HEK293 (cell line): ENCODE measurements around the gene SAYSD1.

Experiments
- CTCF ChIA-PET: fragments of 350-600 bp; formaldehyde crosslinking; extraction: SDS; loops from one replicate; lab custom pipeline; 2021; ENCODE audit warnings: antibody characterized with exemption; lab: Yijun Ruan, JAX
- POLR2A ChIA-PET: fragments of 300-600 bp; formaldehyde crosslinking; extraction: SDS; loops from one replicate; lab custom pipeline; 2020; ENCODE audit warnings: antibody characterized with exemption, inconsistent platforms; lab: Yijun Ruan, JAX
- H3K27ac ChIP-seq: fragments of 200-500 bp; sonication (Bioruptor generic); 2 replicates; pipeline ENCODE4 v1.5.1; 2014; ENCODE audit warnings: low read depth, low read length, control low read depth, inconsistent platforms; ENCODE audit errors: extremely low read depth
- H3K36me3 ChIP-seq, 2 experiments: fragments of 200-500 bp in 1 of 2; sonication (Bioruptor generic) in 1 of 2; 1 replicate in 1 of 2; 2 replicates in 1 of 2; pipeline ENCODE4 v1.5.1; 2014 to 2017; ENCODE audit warnings: inconsistent platforms in 2 of 2, low read length in 2 of 2; ENCODE audit not compliant: control insufficient read depth in 2 of 2, insufficient read depth in 1 of 2
- H3K4me1 ChIP-seq: fragments of 200-500 bp; sonication (Bioruptor generic); 2 replicates; pipeline ENCODE4 v1.5.1; 2014; ENCODE audit warnings: mild to moderate bottlenecking, low read length, inconsistent platforms; ENCODE audit not compliant: control insufficient read depth, insufficient read depth
- H3K4me3 ChIP-seq: 2 replicates; pipeline ENCODE4 v1.5.1; 2011; ENCODE audit warnings: low read depth, mild to moderate bottlenecking, control low read depth, low read length, moderate library complexity
- H3K9me3 ChIP-seq: fragments of 200-500 bp; sonication (Bioruptor generic); 2 replicates; pipeline ENCODE4 v1.5.1; 2014; ENCODE audit warnings: low read depth, low read length, inconsistent platforms; ENCODE audit not compliant: control insufficient read depth, insufficient read depth
- CTCF ChIP-seq: fragments of 450-650 bp; formaldehyde crosslinking; IDR thresholded peaks from 2 replicates; pipeline ENCODE4 v1.5.1; 2016; ENCODE audit warnings: missing biosample characterization, missing genetic modification characterization
- EGR2 ChIP-seq: fragments of 450-650 bp; formaldehyde crosslinking; IDR thresholded peaks from 2 replicates; pipeline ENCODE4 v1.5.1; 2016; ENCODE audit warnings: low read depth, missing biosample characterization, missing genetic modification characterization
- HIC1 ChIP-seq: fragments of 450-650 bp; formaldehyde crosslinking; IDR thresholded peaks from 2 replicates; pipeline ENCODE4 v1.5.1; 2016; ENCODE audit warnings: missing biosample characterization, missing genetic modification characterization
- HOXA7 ChIP-seq: sonication (generic); formaldehyde crosslinking; IDR thresholded peaks from 2 replicates; pipeline ENCODE4 v1.8.1; 2022; ENCODE audit warnings: missing genetic modification reagents, borderline replicate concordance
- HOXC10 ChIP-seq: sonication (generic); formaldehyde crosslinking; IDR thresholded peaks from 2 replicates; pipeline ENCODE4 v1.8.1; 2023; ENCODE audit warnings: mild to moderate bottlenecking, missing genetic modification reagents
- IKZF3 ChIP-seq: fragments of 450-650 bp; IDR thresholded peaks from 2 replicates; pipeline ENCODE4 v1.5.0; 2018; ENCODE audit warnings: missing biosample characterization, mild to moderate bottlenecking, missing genetic modification characterization, moderate library complexity
- KLF8 ChIP-seq: fragments of 450-650 bp; formaldehyde crosslinking; IDR thresholded peaks from 2 replicates; pipeline ENCODE4 v1.5.1; 2016; ENCODE audit warnings: missing biosample characterization, missing genetic modification characterization
- MYNN ChIP-seq: fragments of 450-650 bp; formaldehyde crosslinking; IDR thresholded peaks from 2 replicates; pipeline ENCODE4 v1.5.1; 2016; ENCODE audit warnings: missing biosample characterization, missing genetic modification characterization, borderline replicate concordance
- ZBTB1 ChIP-seq: fragments of 450-650 bp; formaldehyde crosslinking; IDR thresholded peaks from 2 replicates; pipeline ENCODE4 v1.5.1; 2016; ENCODE audit warnings: missing biosample characterization, missing genetic modification characterization
- ZBTB17 ChIP-seq: fragments of 450-650 bp; formaldehyde crosslinking; IDR thresholded peaks from 2 replicates; pipeline ENCODE4 v1.5.1; 2016; ENCODE audit warnings: missing biosample characterization, missing genetic modification characterization
- ZEB2 ChIP-seq: fragments of 450-650 bp; formaldehyde crosslinking; IDR thresholded peaks from 2 replicates; pipeline ENCODE4 v1.5.1; 2016; ENCODE audit warnings: missing biosample characterization, missing genetic modification characterization
- ZFP69B ChIP-seq: fragments of 450-650 bp; formaldehyde crosslinking; IDR thresholded peaks from 2 replicates; pipeline ENCODE4 v1.5.1; 2016; ENCODE audit warnings: missing biosample characterization, missing genetic modification characterization
- ZIC2 ChIP-seq: fragments of 450-650 bp; formaldehyde crosslinking; IDR thresholded peaks from 2 replicates; pipeline ENCODE4 v1.5.1; 2016; ENCODE audit warnings: missing biosample characterization, missing genetic modification characterization
- ZNF114 ChIP-seq: fragments of 450-650 bp; formaldehyde crosslinking; IDR thresholded peaks from 2 replicates; pipeline ENCODE4 v1.5.0; 2017; ENCODE audit warnings: missing biosample characterization, missing genetic modification characterization
- ZNF140 ChIP-seq: fragments of 450-650 bp; formaldehyde crosslinking; IDR thresholded peaks from 2 replicates; pipeline ENCODE4 v1.5.1; 2016; ENCODE audit warnings: missing biosample characterization, missing genetic modification characterization
- ZNF16 ChIP-seq: fragments of 450-650 bp; formaldehyde crosslinking; IDR thresholded peaks from 2 replicates; pipeline ENCODE4 v1.5.1; 2016; ENCODE audit warnings: low read depth, missing biosample characterization, missing genetic modification characterization
- ZNF169 ChIP-seq: fragments of 450-650 bp; formaldehyde crosslinking; IDR thresholded peaks from 2 replicates; pipeline ENCODE4 v1.5.1; 2016; ENCODE audit warnings: missing biosample characterization, missing genetic modification characterization
- ZNF18 ChIP-seq: fragments of 450-650 bp; formaldehyde crosslinking; IDR thresholded peaks from 2 replicates; pipeline ENCODE4 v1.5.1; 2016; ENCODE audit warnings: missing biosample characterization, missing genetic modification characterization
- ZNF221 ChIP-seq: fragments of 450-650 bp; formaldehyde crosslinking; IDR thresholded peaks from 2 replicates; pipeline ENCODE4 v1.5.1; 2017; ENCODE audit warnings: missing biosample characterization, missing genetic modification characterization, borderline replicate concordance
- ZNF311 ChIP-seq: fragments of 450-650 bp; formaldehyde crosslinking; IDR thresholded peaks from 2 replicates; pipeline ENCODE4 v1.5.1; 2017; ENCODE audit warnings: missing biosample characterization, missing genetic modification characterization, borderline replicate concordance
- ZNF426 ChIP-seq: fragments of 450-650 bp; formaldehyde crosslinking; IDR thresholded peaks from 2 replicates; pipeline ENCODE4 v1.5.1; 2017; ENCODE audit warnings: missing biosample characterization, missing genetic modification characterization, mild to moderate bottlenecking, inconsistent platforms, moderate library complexity
- ZNF544 ChIP-seq: fragments of 450-650 bp; formaldehyde crosslinking; IDR thresholded peaks from 2 replicates; pipeline ENCODE4 v1.5.0; 2017; ENCODE audit warnings: missing biosample characterization, missing genetic modification characterization
- ZNF580 ChIP-seq: fragments of 450-650 bp; formaldehyde crosslinking; IDR thresholded peaks from 2 replicates; pipeline ENCODE4 v1.5.1; 2016; ENCODE audit warnings: missing biosample characterization, missing genetic modification characterization
- ZNF664 ChIP-seq: fragments of 450-650 bp; formaldehyde crosslinking; IDR thresholded peaks from 2 replicates; pipeline ENCODE4 v1.5.1; 2016; ENCODE audit warnings: missing biosample characterization, missing genetic modification characterization
- ZNF670 ChIP-seq: fragments of 450-650 bp; formaldehyde crosslinking; IDR thresholded peaks from 2 replicates; pipeline ENCODE4 v1.5.1; 2016; ENCODE audit warnings: missing biosample characterization, missing genetic modification characterization, low read depth
- ZNF701 ChIP-seq: fragments of 450-650 bp; formaldehyde crosslinking; IDR thresholded peaks from 2 replicates; pipeline ENCODE4 v1.5.1; 2016; ENCODE audit warnings: missing biosample characterization, missing genetic modification characterization
- ZNF791 ChIP-seq: fragments of 450-650 bp; formaldehyde crosslinking; IDR thresholded peaks from 2 replicates; pipeline ENCODE4 v1.5.1; 2016; ENCODE audit warnings: missing biosample characterization, missing genetic modification characterization
- ZNF837 ChIP-seq: fragments of 450-650 bp; formaldehyde crosslinking; IDR thresholded peaks from 2 replicates; pipeline ENCODE4 v1.5.1; 2016; ENCODE audit warnings: missing biosample characterization, missing genetic modification characterization
- ZNF843 ChIP-seq: fragments of 450-650 bp; formaldehyde crosslinking; IDR thresholded peaks from 2 replicates; pipeline ENCODE4 v1.5.1; 2016; ENCODE audit warnings: missing biosample characterization, missing genetic modification characterization
- ZSCAN30 ChIP-seq: fragments of 450-650 bp; IDR thresholded peaks from 2 replicates; pipeline ENCODE4 v1.5.1; 2018; ENCODE audit warnings: missing biosample characterization, mild to moderate bottlenecking, missing genetic modification characterization, moderate library complexity
- ZXDB ChIP-seq: fragments of 450-650 bp; formaldehyde crosslinking; IDR thresholded peaks from 2 replicates; pipeline ENCODE4 v1.5.1; 2016; ENCODE audit warnings: missing biosample characterization, missing genetic modification characterization

The SAYSD1 gene

GRCh38 chr6:39114704-39115599 lies at the start of gene SAYSD1 (continued):
- TF ChIP-seq ZBTB1: no peak
- no peak for TF ChIP-seq ZNF670 (tag by site-specific recombination)
- TF ChIP-seq ZNF843 (tag by site-specific recombination): peak; percentile 81
- peak; percentile 78; the same call in 1 of the 2 replicates for TF ChIP-seq ZNF580 (tag by site-specific recombination)
- TF ChIP-seq ZNF544 (tag by site-specific recombination): no peak
- 0 out of 2 replicates have a peak, but pooled peaks have one; percentile 52 for TF ChIP-seq HOXC10 (CRISPR knock-in tag)

GRCh38 chr6:39157511-39157910 lies 42.5 kb upstream of the SAYSD1 start:
- Histone ChIP-seq H3K4me1 (peaks cover 6% of the 10 kb centered on the region; the same call in 1 of the 2 replicates), H3K4me3 (no peak overlapping the region), H3K9me3 (no peaks in the 10 kb centered on the region), H3K27ac (no peak overlapping the region), H3K36me3 (no peaks in the 10 kb centered on the region)
- ChIA-PET POLR2A (no interaction called here), CTCF (interaction anchor here (0.6 to 4.2 kb wide), 5 partner anchors 8 to 184 kb away, joined by 3 to 16 read pairs (median 5); no protein-coding TSS in a partner anchor)
- no peak for TF ChIP-seq HIC1
- TF ChIP-seq ZNF701 (tag by site-specific recombination): no peak
- peak; percentile 19; the same call in 1 of the 2 replicates for TF ChIP-seq ZIC2 (tag by site-specific recombination)
- no peak for TF ChIP-seq IKZF3 (tag by site-specific recombination)
- TF ChIP-seq HOXA7 (CRISPR knock-in tag): no peak
- no peak for TF ChIP-seq ZFP69B (tag by site-specific recombination)
- TF ChIP-seq ZNF426: no peak
- TF ChIP-seq MYNN (tag by site-specific recombination): no peak
- no peak for TF ChIP-seq ZNF311
- no peak for TF ChIP-seq ZNF169 (tag by site-specific recombination)
- TF ChIP-seq ZNF664 (tag by site-specific recombination): peak; percentile 73; the same call in 1 of the 2 replicates
- TF ChIP-seq ZNF16 (tag by site-specific recombination): no peak
- TF ChIP-seq ZXDB (tag by site-specific recombination): no peak
- TF ChIP-seq ZNF114: no peak
- no peak for TF ChIP-seq EGR2
- TF ChIP-seq ZNF837 (tag by site-specific recombination): no peak
- TF ChIP-seq ZEB2: no peak
- no peak for TF ChIP-seq ZNF140
- no peak for TF ChIP-seq ZSCAN30
- no peak for TF ChIP-seq ZNF791 (tag by site-specific recombination)
- peak; percentile 17; the same call in 1 of the 2 replicates for TF ChIP-seq CTCF (tag by site-specific recombination)
- no peak for TF ChIP-seq ZBTB17 (tag by site-specific recombination)
- no peak for TF ChIP-seq KLF8 (tag by site-specific recombination)
- TF ChIP-seq ZNF18 (tag by site-specific recombination): no peak
- TF ChIP-seq ZNF221 (tag by site-specific recombination): no peak
- TF ChIP-seq, all 188 proteins: peak for 3
